H1 (cell line): ENCODE results near the gene LRRC61. TPM values are rescaled to one million over a fixed set of nuclear protein-coding genes. Genes with fewer than 3 reads are reported as not detected.

Experiments used
- BACH1 ChIP-seq: IDR thresholded peaks from 2 replicates; pipeline ENCODE4 v1.6.1; 2012; ENCODE audit warnings: low read length, improper control_type of control experiment
- CHD7 ChIP-seq: fragments of 300-600 bp; sonication (generic); IDR thresholded peaks from 2 replicates; pipeline ENCODE4 v1.7.1; 2012; ENCODE audit warnings: low read length, moderate library complexity, mild to moderate bottlenecking, inconsistent platforms; ENCODE audit not compliant: insufficient replicate concordance
- CTCF ChIP-seq, 3 experiments: IDR thresholded peaks; 1 replicate in 2 of 3; 2 replicates in 1 of 3; pipeline versions ENCODE4 v1.5.1 to v1.6.1; 2011; ENCODE audit warnings: low read length in 3 of 3, mild to moderate bottlenecking in 3 of 3, inconsistent platforms in 2 of 3, low read depth in 1 of 3, moderate library complexity in 1 of 3; ENCODE audit not compliant: insufficient read depth in 1 of 3; ENCODE audit errors: control extremely low read depth in 1 of 3
- EZH2 ChIP-seq: fragments of 200-600 bp; sonication (generic); IDR thresholded peaks from 2 replicates; pipeline ENCODE4 v1.7.1; 2012; ENCODE audit warnings: low read depth, mild to moderate bottlenecking, moderate library complexity, low read length, inconsistent platforms; ENCODE audit not compliant: severe bottlenecking
- HDAC6 ChIP-seq: IDR thresholded peaks from one replicate; pipeline ENCODE4 v1.7.1; 2012; ENCODE audit warnings: low read depth, mild to moderate bottlenecking, inconsistent platforms, low read length, moderate library complexity
- PHF8 ChIP-seq: fragments of 200-600 bp; sonication (generic); conservative IDR thresholded peaks from 2 replicates; pipeline ENCODE4 v1.7.1; 2012; ENCODE audit warnings: low read depth, mild to moderate bottlenecking, inconsistent platforms, low read length, moderate library complexity
- POLR2AphosphoS5 ChIP-seq: IDR thresholded peaks from 2 replicates; pipeline ENCODE4 v1.6.1; 2011; ENCODE audit warnings: low read depth, low read length
- SP2 ChIP-seq: IDR thresholded peaks from 2 replicates; pipeline ENCODE4 v1.6.1; 2012; ENCODE audit warnings: mild to moderate bottlenecking, low read length, inconsistent platforms
- polyA plus RNA-seq, 7 experiments: library from polyadenylated mRNA; depleted of rRNA in 3 of 7; stranded (reverse) in 5 of 7; unstranded in 2 of 7; fragments of >200 nt in 5 of 7; fragments of 200-250 nt in 2 of 7; gene quantifications; 1 replicate in 5 of 7; 2 replicates in 1 of 7; 4 replicates in 1 of 7; pipeline versions ENCODE4 v1.2.1 to v1.2.3, GENCODE V29; 2011 to 2013; ENCODE audit warnings: missing spikeins in 2 of 7, mixed read lengths in 2 of 7
- total RNA-seq: library from RNA; stranded (reverse); fragmentation: NEBNext Ultra II Directional; extraction: Animal tissue kit (Norgen Biotek cat#: 25700); gene quantifications from 2 replicates; pipeline ENCODE4 v1.2.1, GENCODE V29; 2021

The LRRC61 gene
- total and polyA plus RNA-seq, 2 of the 8 experiments (the other 6 are each of a cell fraction or from before 2014, with no cell fraction given), result 0.73 to 44.8 TPM

- TF ChIP-seq CHD7 (no peak), SP2 (no peak), PHF8 (0 out of 2 replicates have a peak, but pooled peaks have one; percentile 12), EZH2 (no peak), POLR2AphosphoS5 (no peak), HDAC6 (no peak), CTCF (IDR thresholded peaks at IDR 0.05; ENCODE audit: control extremely low read depth in 1 of 3, insufficient read depth in 1 of 3, low read depth in 1 of 3, low read length in 3 of 3) (no peak), BACH1 (no peak)
Measured at GRCh38 chr7:150340024-150340749, 17.0 kb downstream of the LRRC61 start (continued).
